ENCODE results near the gene FGGY.
"Not testable (repeated sequence)": the region's sequence is repeated elsewhere in the genome, so short reads cannot be mapped to it uniquely, and the experiment has no call there.

FGGY gene, protein sequence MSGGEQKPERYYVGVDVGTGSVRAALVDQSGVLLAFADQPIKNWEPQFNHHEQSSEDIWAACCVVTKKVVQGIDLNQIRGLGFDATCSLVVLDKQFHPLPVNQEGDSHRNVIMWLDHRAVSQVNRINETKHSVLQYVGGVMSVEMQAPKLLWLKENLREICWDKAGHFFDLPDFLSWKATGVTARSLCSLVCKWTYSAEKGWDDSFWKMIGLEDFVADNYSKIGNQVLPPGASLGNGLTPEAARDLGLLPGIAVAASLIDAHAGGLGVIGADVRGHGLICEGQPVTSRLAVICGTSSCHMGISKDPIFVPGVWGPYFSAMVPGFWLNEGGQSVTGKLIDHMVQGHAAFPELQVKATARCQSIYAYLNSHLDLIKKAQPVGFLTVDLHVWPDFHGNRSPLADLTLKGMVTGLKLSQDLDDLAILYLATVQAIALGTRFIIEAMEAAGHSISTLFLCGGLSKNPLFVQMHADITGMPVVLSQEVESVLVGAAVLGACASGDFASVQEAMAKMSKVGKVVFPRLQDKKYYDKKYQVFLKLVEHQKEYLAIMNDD

GRCh38 chr1:59296358-59297256 lies at the start of gene FGGY:
Gene FGGY, plus strand, starts transcription at chr1:59297094. Its CDS starts 24,456 bp downstream, at chr1:59321550.
- peak; percentile 82 for DNase-seq

GRCh38 chr1:59248758-59249157 lies 48.1 kb upstream of the FGGY start:
- DNase-seq = no peak

DNA sequence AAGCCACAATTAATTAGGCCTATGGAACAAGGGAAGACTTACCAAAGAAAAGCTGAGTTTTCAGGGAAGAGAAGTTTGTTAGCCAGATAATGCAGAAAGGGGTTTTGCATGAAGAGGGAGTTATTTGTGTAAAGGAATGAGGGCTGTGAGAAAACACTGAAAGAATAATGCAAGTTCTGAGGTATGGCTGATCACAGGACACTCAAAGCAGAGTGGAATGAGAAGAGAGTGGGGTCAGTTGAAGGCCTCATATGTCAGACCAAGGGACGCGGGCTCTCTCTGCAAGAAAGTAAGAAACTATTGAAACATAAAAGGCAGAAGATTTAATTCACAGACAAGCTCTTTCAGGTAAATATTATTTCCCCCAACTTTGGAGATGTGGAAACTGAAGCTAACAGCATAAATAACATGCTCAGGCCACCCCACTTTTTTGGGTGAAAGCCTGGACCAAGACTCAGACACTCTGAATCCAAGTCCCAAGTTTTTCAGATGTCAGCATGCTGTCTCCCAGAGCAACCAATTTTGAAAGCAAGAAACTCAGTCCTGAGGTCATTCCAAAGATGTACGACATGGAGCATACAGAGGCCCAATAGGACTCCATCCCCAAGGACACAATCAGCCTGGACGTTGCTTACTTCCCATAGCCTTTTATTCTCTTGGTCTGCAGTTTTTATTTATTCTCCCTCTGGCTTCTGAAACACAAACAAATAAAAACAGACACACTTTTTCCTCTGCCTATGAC lies 47.3 kb upstream of the FGGY start:
- DNase-seq = no peak

- DNase-seq = not testable (repeated sequence)
These were observed 45.8 kb upstream of the FGGY start for GRCh38 chr1:59251061-59251460.

- DNase-seq = not testable (repeated sequence)
These were observed 40.5 kb upstream of the FGGY start for GRCh38 chr1:59256429-59256828.

GRCh38 chr1:59258412-59259032 lies 38.4 kb upstream of the FGGY start:
- no peak for DNase-seq

DNA sequence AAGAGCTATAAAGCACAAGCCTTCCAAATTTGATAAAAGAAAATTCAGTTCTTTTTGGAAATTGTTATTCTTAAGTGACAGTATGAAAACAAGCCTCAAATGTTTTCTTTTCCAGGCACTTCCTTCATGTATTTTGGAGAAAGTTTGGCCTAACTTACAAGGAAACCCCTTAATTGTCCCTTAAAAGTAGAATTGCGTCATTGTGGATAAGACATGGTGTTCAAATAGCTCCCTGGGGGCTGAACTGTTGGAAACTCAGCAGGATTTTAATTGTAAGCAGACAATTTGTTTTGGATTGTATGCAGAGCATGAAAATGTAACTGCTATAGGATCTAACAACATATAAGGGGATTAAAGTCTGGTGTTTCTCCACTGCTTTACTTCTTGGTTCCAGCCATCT lies 35.4 kb upstream of the FGGY start:
- DNase-seq = no peak

DNA sequence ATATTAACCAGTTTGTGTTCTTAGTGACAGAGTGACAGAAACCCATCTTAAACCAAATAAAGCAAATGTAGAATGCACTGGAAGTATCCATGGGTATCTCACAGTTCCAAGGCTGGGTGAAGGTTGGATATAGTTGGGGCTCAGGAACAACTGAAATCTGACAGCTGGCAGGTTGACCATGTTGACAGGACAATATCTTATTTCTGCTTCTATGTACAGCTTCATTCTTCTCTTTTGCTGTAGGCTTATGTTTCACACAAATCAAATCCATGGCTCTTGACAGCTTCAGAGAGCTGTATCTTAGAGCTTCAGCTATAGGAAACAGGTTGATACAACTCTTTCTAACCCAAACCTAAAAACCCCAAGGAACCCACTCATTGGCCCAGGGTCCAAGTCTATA lies 34.3 kb upstream of the FGGY start:
- DNase-seq = no peak

GRCh38 chr1:59263111-59263510 lies 33.8 kb upstream of the FGGY start:
- no peak for DNase-seq

- DNase-seq = no peak
These were observed 31.3 kb upstream of the FGGY start for GRCh38 chr1:59265622-59266021.

GRCh38 chr1:59266180-59266926 lies 30.5 kb upstream of the FGGY start:
- no peak for DNase-seq

GRCh38 chr1:59266927-59267293 lies 30.0 kb upstream of the FGGY start:
- DNase-seq = no peak

DNA sequence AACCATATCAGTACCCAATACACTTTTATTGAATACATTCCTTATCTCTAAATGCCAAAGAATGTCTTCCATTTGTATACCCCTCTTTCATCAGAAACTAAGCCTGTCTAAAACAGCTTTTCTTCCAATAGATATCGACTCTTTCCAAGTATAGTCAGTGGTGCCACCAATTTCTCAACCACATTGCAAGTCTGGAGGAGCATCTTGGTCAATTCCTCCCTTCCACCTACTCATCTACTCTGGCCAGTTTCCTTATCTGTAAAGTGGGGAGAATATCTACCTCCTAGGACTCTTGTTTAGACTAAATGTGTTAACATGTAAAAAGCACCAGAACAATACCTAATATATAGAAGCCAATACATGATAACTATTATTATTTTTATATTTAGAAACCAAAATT lies 28.5 kb upstream of the FGGY start:
- no peak for DNase-seq

DNA sequence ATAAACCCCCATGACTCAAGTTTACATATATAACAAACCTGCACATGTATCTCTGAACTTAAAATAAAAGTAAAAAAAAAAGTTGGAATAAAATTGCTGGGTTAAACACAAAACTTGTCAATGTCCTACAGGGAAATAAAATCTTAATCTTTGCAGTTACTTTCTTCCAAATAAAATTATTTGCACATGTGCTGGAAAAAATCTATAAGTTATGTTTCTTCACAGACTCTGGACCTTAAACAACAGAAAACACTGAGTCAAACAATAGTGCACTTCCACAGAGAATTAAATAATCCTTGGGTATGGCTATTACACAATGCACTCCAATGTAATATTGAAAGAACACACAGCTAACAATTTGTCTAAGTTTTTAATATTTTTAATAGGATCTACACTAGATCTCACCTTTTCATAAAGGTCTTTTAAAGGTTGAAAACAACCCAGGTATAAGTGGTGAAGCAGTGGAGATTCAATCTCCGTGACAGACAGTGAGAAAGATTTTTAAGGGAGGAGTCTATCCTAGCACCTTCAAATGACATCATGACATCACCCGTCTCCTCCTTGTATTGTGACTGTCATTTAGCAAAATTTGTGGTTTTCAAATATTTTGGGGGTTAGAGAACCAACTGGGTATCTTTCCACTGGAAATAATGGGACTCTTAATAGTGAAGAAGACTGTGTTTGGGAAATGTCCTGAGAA lies 25.2 kb upstream of the FGGY start:
- no peak for DNase-seq

DNA sequence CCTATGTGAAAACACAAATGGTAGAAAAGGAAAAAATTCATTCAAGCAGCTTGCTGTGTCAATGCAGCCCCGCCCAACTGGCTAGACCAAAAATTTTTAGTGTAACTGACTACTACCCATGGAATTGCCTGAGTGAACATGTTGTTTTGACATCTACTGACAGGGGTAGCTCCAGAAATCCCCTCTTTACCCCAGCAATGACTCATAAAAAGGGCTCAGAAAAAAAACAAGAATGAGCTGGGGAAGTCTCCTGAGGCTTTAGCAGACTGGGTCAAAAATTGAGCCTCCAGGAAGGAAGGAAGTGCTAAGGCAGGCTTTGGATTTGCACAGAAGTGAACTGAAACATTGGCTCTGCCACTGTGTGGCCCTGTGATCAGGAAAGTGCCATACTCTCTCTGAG lies 24.4 kb upstream of the FGGY start:
- no peak for DNase-seq

GRCh38 chr1:59276439-59276851 lies 20.4 kb upstream of the FGGY start:
- no peak for DNase-seq

GRCh38 chr1:59278780-59279354 lies 18.0 kb upstream of the FGGY start:
- DNase-seq = no peak

- DNase-seq = no peak
These were observed 17.2 kb upstream of the FGGY start for GRCh38 chr1:59279645-59280044.

DNA sequence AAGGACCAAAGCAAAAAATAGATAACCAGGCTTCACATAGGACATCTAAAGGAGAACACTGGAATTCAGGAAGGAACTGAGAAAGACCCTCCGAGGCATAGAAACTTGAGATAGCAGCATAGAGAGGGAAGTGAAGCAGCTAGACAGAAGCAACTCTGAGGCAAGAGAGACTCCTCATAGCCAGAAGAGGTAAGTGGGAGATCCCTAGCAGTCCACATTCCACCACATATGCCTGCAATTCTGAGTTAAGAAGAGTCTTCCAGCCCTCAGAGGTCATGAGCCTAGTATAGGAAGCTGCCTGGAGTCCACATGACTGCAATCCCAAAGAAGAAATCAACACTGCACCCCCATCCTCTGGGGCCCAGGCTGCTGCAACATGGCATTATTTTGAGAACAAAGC lies 13.9 kb upstream of the FGGY start:
- no peak for DNase-seq

DNA sequence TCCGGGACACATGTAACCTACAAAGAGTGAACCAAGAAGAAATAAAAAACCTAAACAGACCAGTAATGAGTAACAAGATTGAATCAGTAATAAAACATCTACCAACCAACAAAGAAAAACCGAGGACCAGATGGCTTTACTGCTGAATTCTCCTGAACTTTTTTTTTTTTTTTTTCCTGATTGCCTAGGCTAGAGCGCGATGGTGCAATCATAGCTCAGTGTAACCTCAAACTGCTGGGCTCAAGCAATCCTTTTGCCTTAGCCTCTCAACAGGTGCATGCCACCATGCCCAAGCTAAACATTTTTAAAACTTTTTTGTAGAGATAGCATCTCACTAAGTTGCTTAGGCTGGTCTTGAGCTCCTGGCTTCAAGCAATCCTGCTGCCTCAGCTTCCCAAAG lies 11.2 kb upstream of the FGGY start:
- DNase-seq = no peak

- DNase-seq = no peak
These were observed 8.8 kb upstream of the FGGY start for GRCh38 chr1:59288046-59288445.

Data from activated T-cell treated with anti-CD3 and anti-CD28 coated beads, Interleukin-2, amount 50 U/mL, for 1 hour (primary cell).